PC-3 (cell line): ENCODE data around the gene PUS10. TPM values are rescaled to one million over a fixed set of nuclear protein-coding genes. Genes with fewer than 3 reads are reported as not detected.
A peak's percentile ranks its signal among the peaks of the same experiment; 100 is the strongest.

Experiments used
- ATAC-seq: fragments of 200-7000 bp; cut with Tn5 transposase; 2 replicates; pipeline ENCODE4 v1.9.1; 2020; ENCODE audit warnings: mild to moderate bottlenecking, moderate library complexity
- BruUV-seq: library from RNA; stranded (reverse); fragments of 400-500 nt; replicated peaks from 2 replicates; lab custom pipeline; 2021; lab: Mats Ljungman, UMichigan
- CTCF ChIA-PET: fragments of 300-600 bp; sonication (Branson Sonifier 250); formaldehyde crosslinking; loops from one replicate; lab custom pipeline; 2022; ENCODE audit warnings: antibody characterized with exemption; lab: Charles Lee
- POLR2A ChIA-PET: fragments of 300-600 bp; sonication (Branson Sonifier 250); formaldehyde crosslinking; loops from one replicate; lab custom pipeline; 2022; ENCODE audit warnings: antibody characterized with exemption; ENCODE audit not compliant: unreplicated experiment; lab: Charles Lee
- DNase-seq: peaks from one replicate; pipeline ENCODE4 v3.0.0-alpha.2; 2015
- H2AFZ ChIP-seq: fragments of 300-600 bp; sonication (generic); 2 replicates; pipeline ENCODE4 v1.6.0; 2016; ENCODE audit warnings: antibody characterized with exemption, low read length
- H3F3A ChIP-seq: fragments of 300-600 bp; sonication (generic); one replicate; pipeline ENCODE4 v1.6.0; 2017; ENCODE audit warnings: antibody characterized with exemption, low read length, control low read depth, mild to moderate bottlenecking; ENCODE audit not compliant: unreplicated experiment
- H3K27ac ChIP-seq: fragments of 300-600 bp; sonication (generic); 2 replicates; pipeline ENCODE4 v1.5.1; 2016; ENCODE audit warnings: mild to moderate bottlenecking, low read length
- H3K27me3 ChIP-seq: fragments of 300-600 bp; sonication (generic); 2 replicates; pipeline ENCODE4 v1.6.1; 2016; ENCODE audit warnings: low read length, mixed read lengths
- H3K36me3 ChIP-seq: fragments of 300-600 bp; sonication (generic); 2 replicates; pipeline ENCODE4 v1.6.1; 2016; ENCODE audit warnings: low read depth, mixed run types, low read length, mixed read lengths
- H3K4me1 ChIP-seq: fragments of 300-600 bp; sonication (generic); 2 replicates; pipeline ENCODE4 v1.5.1; 2016; ENCODE audit warnings: low read length; ENCODE audit not compliant: insufficient read depth
- H3K4me2 ChIP-seq: fragments of 300-600 bp; sonication (generic); 2 replicates; pipeline ENCODE4 v1.6.0; 2016; ENCODE audit warnings: low read length
- H3K4me3 ChIP-seq: fragments of 300-600 bp; sonication (generic); 2 replicates; pipeline ENCODE4 v1.5.1; 2016; ENCODE audit warnings: mild to moderate bottlenecking, low read length, mixed read lengths
- H3K79me2 ChIP-seq: fragments of 300-600 bp; sonication (generic); 2 replicates; pipeline ENCODE4 v1.6.1; 2017; ENCODE audit warnings: low read length, mixed read lengths
- H3K9ac ChIP-seq: fragments of 300-600 bp; sonication (generic); 2 replicates; pipeline ENCODE4 v1.6.0; 2016; ENCODE audit warnings: mild to moderate bottlenecking, low read length
- H3K9me2 ChIP-seq: fragments of 300-600 bp; sonication (generic); replicated peaks from 2 replicates; pipeline ENCODE4 v1.6.1; 2016; ENCODE audit warnings: mixed run types, low read length, mixed read lengths
- H3K9me3 ChIP-seq: fragments of 300-600 bp; sonication (generic); 2 replicates; pipeline ENCODE4 v1.6.1; 2016; ENCODE audit warnings: low read length, mixed read lengths
- H4K20me1 ChIP-seq: fragments of 300-600 bp; sonication (generic); 2 replicates; pipeline ENCODE4 v1.6.1; 2016; ENCODE audit warnings: low read length, mixed read lengths
- EZH2 ChIP-seq: fragments of 300-600 bp; sonication (generic); IDR thresholded peaks from one replicate; pipeline ENCODE4 v1.6.1; 2017; ENCODE audit warnings: antibody characterized with exemption, mild to moderate bottlenecking, low read length; ENCODE audit not compliant: unreplicated experiment
- EZH2phosphoT487 ChIP-seq: fragments of 300-600 bp; sonication (generic); IDR thresholded peaks from 2 replicates; pipeline ENCODE4 v1.6.1; 2018; ENCODE audit warnings: mild to moderate bottlenecking, antibody characterized with exemption, low read length, borderline replicate concordance
- intact Hi-C: fragments of 100-400 bp; cut with micrococcal nuclease; formaldehyde crosslinking; loops from 2 replicates; pipeline ENCODE4 v1.9.0; 2023
- total RNA-seq: library from RNA; depleted of rRNA; stranded (reverse); fragments of >200 nt; gene quantifications from 2 replicates; pipeline ENCODE4 v1.2.3, GENCODE V29; 2014
- TF ChIP-seq, protein P1 (sequence below): fragments of 300-600 bp; sonication (generic); conservative IDR thresholded peaks from 2 replicates; pipeline ENCODE4 v1.5.1; 2017; ENCODE audit warnings: antibody characterized with exemption, low read depth, mild to moderate bottlenecking, low read length

PUS10 gene
- total RNA-seq, 1 experiment from 2014 or later, result 3.6 TPM

DNA sequence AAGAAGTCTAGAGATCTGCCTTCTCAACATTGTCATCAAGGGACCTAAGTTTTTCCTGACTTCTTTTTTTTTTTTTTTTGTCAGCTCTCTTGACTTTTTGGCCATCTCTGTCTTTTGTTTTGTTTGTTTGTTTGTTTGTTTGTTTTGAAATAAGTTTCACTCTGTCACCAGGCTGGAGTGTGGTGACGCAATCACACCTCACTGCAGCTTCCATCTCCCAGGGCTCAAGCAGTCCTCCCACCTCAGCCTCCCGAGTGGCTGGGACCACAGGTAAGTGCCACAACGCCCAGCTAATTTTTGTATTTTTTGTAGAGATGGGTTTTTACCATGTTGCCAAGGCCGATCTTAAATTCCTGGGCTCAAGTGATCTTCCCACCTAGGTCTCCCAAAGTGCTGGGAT, 5.6 kb upstream of the PUS10 start:
- intact Hi-C loops, result no loop called here
- ChIA-PET POLR2A (no interaction called here), CTCF (no interaction called here)
- no peak overlapping the region for H2AFZ ChIP-seq
- no peaks in the 10 kb centered on the region for H3K9me3 ChIP-seq
- no peak for TF ChIP-seq EZH2
- TF ChIP-seq, protein P1, sequence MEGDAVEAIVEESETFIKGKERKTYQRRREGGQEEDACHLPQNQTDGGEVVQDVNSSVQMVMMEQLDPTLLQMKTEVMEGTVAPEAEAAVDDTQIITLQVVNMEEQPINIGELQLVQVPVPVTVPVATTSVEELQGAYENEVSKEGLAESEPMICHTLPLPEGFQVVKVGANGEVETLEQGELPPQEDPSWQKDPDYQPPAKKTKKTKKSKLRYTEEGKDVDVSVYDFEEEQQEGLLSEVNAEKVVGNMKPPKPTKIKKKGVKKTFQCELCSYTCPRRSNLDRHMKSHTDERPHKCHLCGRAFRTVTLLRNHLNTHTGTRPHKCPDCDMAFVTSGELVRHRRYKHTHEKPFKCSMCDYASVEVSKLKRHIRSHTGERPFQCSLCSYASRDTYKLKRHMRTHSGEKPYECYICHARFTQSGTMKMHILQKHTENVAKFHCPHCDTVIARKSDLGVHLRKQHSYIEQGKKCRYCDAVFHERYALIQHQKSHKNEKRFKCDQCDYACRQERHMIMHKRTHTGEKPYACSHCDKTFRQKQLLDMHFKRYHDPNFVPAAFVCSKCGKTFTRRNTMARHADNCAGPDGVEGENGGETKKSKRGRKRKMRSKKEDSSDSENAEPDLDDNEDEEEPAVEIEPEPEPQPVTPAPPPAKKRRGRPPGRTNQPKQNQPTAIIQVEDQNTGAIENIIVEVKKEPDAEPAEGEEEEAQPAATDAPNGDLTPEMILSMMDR, result no peak
- no peak for TF ChIP-seq EZH2phosphoT487
- no TSS peak for BruUV-seq
- H3F3A ChIP-seq, result no peaks in the 10 kb centered on the region
- peaks cover 76% of the 10 kb centered on the region for H3K79me2 ChIP-seq
- H3K4me1 ChIP-seq, result peaks cover 7% of the 10 kb centered on the region
- H3K4me2 ChIP-seq, result no peak overlapping the region
- H3K27ac ChIP-seq, result no peak overlapping the region
- H3K9me2 ChIP-seq, result no peaks in the 10 kb centered on the region
- H4K20me1 ChIP-seq, result peaks cover 9% of the 10 kb centered on the region; the same call in 1 of the 2 replicates
- ATAC-seq (no peak), DNase-seq (no peak)
- H3K4me3 ChIP-seq, result no peak overlapping the region
- no peak overlapping the region for H3K9ac ChIP-seq
- peaks cover 14% of the 10 kb centered on the region for H3K36me3 ChIP-seq
- no peaks in the 10 kb centered on the region for H3K27me3 ChIP-seq

- Histone ChIP-seq H3K4me1 (peaks cover 7% of the 10 kb centered on the region), H3K9ac (no peak overlapping the region), H2AFZ (no peak overlapping the region), H3K4me2 (no peak overlapping the region), H3K79me2 (peaks cover 78% of the 10 kb centered on the region), H3K9me3 (no peaks in the 10 kb centered on the region), H3K27me3 (no peaks in the 10 kb centered on the region), H3K9me2 (no peaks in the 10 kb centered on the region), H3K4me3 (no peak overlapping the region), H3F3A (no peaks in the 10 kb centered on the region), H3K36me3 (peaks cover 14% of the 10 kb centered on the region), H3K27ac (no peak overlapping the region), H4K20me1 (peaks cover 10% of the 10 kb centered on the region; the same call in 1 of the 2 replicates)
- TF ChIP-seq EZH2phosphoT487, result no peak
- TF ChIP-seq EZH2, result no peak
- TF ChIP-seq, protein P1, result no peak
- POLR2A ChIA-PET, result no interaction called here
- ATAC-seq (no peak), DNase-seq (no peak)
- no TSS peak for BruUV-seq
- CTCF ChIA-PET, result no interaction called here
- intact Hi-C loops, result no loop called here
Observed at GRCh38 chr2:61021228-61021660, 3.2 kb upstream of the PUS10 start.

DNA sequence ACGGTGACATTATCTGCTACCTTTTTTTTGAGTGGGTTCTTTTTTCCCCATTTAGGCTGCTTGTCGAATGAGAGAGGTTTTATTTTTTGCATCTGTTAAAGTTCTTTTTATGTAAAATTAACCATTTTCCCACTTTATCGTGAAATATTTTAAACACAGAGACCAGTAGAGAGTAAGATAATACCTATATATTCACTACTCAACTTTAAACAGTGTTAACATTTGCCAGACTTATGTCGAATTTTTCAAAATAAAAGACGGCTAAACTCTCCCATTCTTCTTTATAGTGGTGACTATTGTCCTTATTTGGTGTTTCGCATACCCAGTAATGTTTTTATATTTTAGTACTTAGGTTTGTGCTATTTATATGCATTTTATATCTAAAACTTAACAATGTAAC, 743 bp upstream of the PUS10 start:
- H3F3A ChIP-seq, result peaks cover 3% of the 10 kb centered on the region
- ChIA-PET CTCF (no interaction called here), POLR2A (no interaction called here)
- peaks cover 10% of the 10 kb centered on the region; the same call in 1 of the 2 replicates for H4K20me1 ChIP-seq
- no peak overlapping the region for H3K27ac ChIP-seq
- intact Hi-C loops, result loop anchor here (5.0 kb wide), 1 partner anchor 136 kb away; the partner anchor contains the start of gene REL
- no TSS peak for BruUV-seq
- H3K4me1 ChIP-seq, result peaks cover 27% of the 10 kb centered on the region
- peak overlapping the region; percentile 95 for H3K4me3 ChIP-seq
- no peak for ATAC-seq
- H3K9ac ChIP-seq, result peak overlapping the region; percentile 95
- H3K27me3 ChIP-seq, result no peaks in the 10 kb centered on the region
- TF ChIP-seq, protein P1, result no peak
- no peak for TF ChIP-seq EZH2phosphoT487
- TF ChIP-seq EZH2, result no peak
- H3K9me2 ChIP-seq, result no peaks in the 10 kb centered on the region
- no peak overlapping the region for H2AFZ ChIP-seq
- peaks cover 14% of the 10 kb centered on the region for H3K36me3 ChIP-seq
- peak overlapping the region; percentile 89 for H3K4me2 ChIP-seq
- no peaks in the 10 kb centered on the region for H3K9me3 ChIP-seq
- peaks cover 85% of the 10 kb centered on the region for H3K79me2 ChIP-seq
- no peak for DNase-seq
